ENCODE data around the gene BTBD19.
"Not testable (repeated sequence)": the region's sequence is repeated elsewhere in the genome, so short reads cannot be mapped to it uniquely, and the experiment has no call there.

BTBD19 gene

DNA sequence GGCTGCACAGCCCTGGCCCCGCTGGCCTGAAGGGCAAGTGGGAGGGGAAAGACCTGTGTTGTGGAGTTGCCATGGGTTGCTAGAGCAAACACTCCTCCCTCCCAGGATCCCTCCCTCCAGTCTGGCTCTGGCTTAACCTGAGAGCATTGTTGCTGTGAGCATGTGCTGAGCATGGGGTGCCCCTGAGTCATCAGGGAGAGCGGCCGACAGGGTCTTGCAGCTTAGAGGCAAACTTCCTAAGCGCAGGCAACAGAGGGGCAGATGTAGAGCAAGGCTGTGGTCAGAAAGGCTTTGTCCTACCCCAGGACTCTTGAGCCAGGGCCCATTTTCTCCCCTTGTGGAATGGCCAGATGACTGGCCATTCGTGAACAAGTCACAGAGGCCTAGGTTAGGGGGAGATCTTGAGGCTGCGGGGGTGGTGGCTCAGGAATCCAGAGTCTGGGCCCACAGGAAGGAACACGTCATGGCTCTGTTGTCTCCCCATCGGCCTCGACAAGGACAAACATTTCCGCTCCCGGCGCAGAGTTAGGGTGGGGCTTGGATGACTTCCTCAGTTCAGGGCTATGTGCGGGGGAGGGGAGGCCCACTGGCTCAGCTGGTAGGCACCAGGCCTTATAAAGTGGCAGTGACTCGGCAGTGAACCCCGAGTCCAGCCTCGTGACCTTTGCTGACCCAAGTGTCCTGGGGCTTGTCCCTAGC, 810 bp upstream of the BTBD19 start:
- peak in 50 of 56 donors; percentile 19 to 87 (median 62) for DNase-seq

DNA sequence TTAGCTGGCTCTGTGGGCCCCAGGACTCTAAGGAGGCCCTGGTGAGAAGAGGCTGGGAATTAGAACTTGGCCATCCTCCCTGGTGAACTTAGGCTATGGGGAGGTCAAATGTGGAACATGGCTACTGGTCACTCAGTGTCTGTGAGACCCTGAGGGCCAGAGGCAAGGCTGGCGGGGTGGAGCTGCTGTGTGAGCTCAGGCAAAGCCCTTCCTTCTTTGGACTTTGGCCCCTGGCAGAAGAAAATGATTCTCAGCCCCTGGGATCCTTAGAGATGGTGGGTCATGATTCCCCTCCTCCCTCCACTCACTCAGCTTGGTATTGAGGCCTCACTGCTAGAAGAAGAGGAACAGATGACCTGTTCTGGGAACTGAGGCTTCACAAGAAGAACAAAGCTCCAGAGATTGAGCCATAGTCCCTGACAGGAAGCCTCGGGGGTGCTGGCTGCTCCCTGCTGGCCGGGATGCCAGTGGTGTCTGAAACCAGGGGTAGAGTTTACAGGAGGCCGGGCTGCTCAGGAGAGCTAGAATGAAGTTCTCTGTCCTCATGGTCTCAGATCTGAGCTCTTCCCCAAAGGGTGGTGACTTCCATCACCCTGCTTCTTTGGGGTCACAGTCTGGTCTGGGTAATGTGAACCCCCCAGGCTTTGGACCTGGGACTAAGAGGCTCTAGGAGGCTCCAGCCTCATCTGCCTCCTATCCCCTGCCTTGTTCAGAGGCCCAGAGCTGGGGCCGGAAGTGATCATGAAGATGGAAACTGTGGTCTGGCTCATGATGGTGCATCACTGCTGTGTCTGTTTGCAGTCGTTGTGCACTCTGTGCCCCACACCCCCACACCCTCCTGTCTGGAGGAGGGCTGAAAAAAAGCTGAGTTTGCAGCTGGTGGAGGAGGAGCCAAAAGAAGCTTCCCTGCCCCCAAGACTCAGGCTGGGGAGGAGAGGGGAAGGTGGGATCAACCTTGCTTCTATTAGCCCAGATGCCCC, 905 bp downstream of the BTBD19 start:
- DNase-seq: peak in 6 of 56 donors; percentile 19 to 45 (median 31)

DNA sequence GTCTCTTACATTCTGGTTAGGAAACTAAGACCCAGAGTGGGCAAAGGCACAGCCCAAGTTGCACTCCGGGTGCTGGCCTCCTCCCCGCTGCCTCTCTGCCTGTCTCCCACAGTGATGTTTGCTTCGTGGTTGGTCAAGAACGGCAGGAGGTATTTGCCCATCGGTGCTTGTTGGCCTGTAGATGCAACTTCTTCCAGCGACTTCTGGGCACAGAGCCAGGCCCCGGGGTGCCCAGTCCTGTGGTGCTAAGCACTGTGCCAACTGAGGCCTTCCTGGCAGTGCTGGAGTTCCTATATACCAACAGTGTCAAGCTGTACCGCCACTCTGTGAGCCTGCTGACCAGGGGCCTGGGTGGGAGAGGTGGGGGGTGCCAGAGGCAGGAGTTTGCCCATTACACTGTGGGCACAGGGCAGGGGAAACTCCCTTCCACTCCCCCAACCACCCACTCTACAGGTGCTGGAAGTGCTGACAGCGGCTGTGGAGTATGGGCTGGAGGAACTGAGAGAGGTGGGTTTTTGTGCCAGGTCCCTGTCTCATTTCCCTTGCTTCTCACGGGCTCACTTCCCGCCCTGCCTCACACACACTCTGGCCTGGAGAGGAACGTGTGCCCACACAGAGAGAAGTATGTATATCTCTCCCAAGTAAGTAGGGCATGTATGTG, 1.9 kb downstream of the BTBD19 start:
- DNase-seq: peak in 29 of 56 donors; percentile 10 to 64 (median 36)

DNA sequence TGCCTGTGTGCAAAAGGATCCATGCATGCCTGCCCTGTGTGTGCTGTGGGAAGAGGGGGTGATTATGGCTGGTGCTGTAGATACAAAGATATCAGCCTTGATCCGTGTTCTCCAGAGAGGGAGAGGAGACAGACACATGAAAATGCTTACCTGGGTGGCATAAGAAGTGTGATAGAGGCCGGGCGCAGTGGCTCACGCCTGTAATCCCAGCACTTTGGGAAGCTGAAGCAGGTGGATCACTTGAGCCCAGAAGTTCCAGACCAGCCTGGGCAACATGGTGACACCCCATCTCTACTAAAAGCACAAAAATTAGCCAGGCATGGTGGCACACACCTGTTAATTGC, 2.4 kb downstream of the BTBD19 start:
- not testable (repeated sequence) for DNase-seq

DNA sequence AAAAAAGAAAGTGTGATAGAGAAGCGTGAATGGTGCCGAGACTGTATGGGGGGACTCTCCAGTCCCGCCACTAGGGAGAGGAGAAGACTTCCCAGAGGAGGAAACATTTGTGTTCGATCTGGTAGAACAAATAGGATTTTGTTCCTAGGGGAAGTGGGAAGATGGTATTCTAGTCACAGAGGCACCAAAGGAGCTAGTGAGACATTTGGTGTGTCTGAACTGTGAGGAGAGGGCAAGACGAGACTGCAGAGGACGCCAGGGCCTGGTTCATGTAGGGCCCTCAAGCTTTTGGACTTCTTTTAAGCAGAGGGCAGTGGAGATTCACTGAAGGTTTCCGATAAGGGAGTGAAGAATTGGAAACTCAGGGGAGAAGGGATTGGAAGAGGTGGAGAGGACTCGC, 2.9 kb downstream of the BTBD19 start:
- no peak for DNase-seq

DNA sequence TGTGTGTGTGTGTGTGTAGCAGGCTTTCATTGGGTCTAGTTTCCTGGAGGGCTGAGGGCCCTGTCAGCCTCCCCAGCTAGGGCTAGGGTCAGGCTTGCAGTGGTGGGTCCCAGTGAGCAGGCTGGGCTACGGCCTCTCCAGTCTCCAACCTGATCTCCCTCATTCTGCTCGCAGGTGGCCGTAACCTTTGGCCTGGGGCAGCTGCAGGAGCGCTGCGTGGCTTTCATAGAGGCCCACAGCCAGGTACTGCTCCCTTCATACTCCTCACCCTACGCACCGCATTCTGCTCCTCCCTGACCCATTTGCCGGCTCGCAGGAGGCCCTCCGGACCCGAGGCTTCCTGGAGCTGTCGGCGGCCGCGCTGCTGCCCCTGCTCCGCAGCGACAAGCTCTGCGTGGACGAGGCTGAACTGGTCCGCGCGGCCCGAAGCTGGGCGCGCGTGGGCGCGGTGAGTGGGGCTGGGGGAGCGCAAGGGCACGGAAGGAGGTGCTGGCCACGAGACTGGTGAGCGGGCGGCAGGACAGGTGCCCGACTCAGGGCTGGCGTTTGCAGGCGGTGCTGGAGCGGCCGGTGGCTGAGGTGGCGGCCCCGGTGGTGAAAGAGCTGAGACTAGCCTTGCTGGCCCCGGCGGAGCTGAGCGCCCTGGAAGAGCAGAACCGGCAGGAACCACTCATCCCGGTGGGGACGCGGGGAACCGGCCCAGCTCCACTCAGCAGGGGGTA, 4.7 kb downstream of the BTBD19 start:
- peak in 4 of 56 donors; percentile 46 to 54 (median 53) for DNase-seq

DNA sequence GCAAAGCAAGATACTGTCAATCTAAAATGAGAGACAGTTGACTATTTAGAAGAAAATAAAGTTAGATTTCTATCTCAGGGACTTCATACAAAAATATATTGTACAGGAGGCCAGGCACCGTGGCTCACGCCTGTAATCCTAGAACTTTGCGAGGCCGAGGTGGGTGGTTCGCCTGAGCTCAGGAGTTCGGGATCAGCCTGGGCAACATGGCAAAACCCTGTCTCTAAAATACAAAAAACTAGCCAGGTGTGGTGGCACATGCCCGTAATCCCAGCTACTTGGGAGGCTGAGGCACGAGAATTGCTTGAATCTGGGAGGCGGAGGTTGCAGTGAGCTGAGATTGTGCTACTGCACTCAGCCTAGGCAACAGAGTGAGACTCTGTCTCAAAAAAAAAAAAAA, 7.6 kb downstream of the BTBD19 start:
- DNase-seq: not testable (repeated sequence)

DNA sequence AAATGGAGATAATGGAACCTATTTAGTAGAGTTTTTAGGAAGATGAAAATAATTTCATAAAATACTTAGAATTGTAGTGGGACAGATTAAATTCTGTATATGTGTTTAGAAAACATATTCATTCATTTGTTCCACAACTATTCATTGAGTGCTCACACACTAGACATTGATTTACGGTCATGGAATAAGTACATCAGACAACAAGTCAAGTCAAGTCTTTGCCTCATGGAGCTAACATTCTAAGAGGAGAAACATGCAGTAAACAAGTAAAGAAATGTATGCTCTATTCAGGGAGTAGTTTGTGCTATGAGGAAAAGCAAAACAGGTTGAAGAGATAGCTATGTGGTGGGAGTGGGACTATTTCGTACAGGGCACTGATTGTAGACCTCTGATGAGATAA, 9.0 kb downstream of the BTBD19 start:
- no peak for DNase-seq

DNA sequence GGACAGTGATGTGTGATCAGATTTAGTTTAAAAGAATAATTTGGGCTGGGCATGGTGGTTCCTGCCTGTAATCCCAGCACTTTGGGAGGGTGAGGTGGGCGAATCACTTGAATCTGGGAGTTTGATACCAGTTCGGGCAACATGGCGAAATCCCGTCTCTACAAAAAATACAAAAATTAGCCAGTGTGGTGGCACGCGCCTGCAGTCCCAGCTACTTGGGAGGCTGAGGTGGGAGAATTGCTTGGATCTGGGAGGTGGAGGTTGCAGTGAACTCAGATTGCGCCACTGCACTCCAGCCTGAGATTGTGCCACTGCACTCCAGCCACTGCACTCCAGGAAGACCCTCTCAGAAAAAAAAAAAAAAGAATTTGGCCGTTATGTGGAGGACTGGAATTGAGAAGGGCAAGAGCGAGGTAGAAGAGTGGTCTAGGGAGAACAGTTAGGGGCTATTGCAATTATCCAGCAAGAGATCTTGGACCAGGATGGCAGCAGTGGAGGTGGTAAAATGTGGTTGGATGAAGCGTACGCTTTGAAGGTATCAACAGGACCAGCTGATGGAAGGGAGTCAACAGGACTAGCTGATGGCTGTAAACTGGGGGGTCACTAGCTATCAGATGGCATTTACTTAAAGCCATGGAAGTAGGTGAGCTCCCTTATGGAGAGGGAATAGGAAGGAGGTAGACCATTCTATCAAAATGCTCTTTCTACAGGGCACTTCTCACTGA, 9.6 kb downstream of the BTBD19 start:
- DNase-seq: no peak

DNA sequence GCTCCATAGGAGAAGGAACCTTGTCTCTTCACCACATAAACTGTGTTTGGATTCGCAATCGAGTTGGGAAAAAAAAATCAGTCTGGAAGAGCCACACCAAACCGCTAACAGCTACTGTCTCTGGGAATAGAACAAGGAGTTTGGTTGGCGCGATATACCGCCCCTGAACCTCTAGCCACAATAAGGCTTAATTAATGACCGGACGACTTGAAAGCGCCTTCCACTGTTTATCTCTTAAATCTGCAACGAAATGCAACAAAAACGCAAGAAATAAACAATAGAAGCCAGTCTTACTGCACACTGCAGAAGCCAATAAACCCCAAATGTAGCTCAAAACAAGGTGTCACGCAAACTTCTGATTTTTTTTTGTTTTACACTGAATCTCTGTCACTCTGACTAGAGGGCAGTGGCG, 10.9 kb downstream of the BTBD19 start:
- no peak for DNase-seq

DNA sequence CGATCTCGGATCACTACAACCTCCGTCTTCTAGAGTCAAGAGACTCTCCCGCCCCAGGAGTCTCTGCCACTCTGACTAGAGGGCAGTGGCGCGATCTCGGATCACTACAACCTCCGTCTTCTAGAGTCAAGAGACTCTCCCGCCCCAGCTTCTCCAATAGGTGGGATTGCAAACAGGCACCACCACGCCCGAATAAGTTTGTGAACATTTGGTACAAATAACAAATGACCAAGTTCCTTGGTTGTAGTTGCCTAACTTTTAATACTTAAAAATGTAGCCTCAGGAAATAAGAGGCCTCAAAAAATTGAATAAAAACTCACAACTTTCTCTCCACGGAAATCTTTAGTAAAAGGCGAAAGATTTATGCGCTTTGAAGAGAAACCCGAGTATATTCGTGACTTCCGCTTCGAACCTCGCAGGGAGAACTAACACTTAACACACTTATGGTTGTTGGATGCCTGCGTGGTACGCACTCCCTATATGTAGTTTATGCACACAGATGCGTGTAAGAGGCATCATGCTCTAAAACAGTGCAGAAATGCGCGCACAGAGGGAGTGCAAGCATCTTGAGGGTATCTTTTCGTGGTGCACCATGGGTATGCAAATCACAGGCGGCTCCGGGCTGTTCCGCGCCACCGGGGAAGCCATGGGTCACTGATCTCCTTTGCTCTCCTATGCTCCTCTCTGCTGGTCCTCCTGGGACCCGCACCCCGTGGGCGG, 11.4 kb downstream of the BTBD19 start:
- peak in 45 of 56 donors; percentile 23 to 78 (median 55) for DNase-seq

DNA sequence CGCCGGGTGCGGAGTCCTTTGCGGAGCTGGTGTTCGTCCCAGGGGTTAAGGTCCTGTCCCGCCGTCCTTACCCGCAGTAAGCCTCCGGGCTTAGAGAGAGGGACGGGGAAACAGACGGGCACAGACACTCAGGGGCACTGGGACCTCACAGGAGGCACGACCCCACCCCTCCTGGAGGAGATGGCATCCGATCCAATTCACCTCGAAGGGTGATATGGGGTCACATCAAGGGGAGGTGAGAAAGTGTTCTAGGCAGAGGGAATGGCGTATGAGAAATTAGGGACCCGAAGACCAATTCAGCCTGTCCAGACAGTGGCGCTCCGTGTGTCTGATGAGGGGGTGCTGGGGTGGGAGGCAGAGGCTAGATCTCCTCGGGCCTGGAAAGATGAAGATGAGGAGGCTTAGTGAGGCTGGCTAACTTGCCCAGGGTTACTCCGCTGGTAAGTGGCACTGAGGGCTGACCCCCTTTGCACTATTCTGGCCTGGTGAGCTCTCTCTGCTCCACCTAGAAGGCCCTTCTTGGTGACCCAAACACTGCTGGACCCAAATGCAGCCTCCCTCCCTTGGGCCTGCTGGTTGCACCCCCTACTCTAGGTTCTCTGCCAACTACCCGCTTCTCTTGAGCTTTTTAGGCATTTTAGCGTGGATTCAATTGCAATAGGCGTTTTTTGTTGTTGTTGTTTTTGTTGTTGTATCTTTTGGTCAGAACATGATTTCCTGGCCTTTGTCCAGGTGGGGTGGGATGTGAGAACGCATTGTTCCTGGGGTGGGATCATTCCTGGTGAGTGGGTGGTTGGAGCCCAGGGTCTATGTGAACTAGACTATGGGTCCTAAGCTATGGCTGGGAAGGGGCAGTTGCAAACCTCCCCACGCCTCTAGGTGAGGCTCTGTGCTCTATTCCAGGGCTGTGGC, 12.3 kb downstream of the BTBD19 start:
- no peak for DNase-seq

DNA sequence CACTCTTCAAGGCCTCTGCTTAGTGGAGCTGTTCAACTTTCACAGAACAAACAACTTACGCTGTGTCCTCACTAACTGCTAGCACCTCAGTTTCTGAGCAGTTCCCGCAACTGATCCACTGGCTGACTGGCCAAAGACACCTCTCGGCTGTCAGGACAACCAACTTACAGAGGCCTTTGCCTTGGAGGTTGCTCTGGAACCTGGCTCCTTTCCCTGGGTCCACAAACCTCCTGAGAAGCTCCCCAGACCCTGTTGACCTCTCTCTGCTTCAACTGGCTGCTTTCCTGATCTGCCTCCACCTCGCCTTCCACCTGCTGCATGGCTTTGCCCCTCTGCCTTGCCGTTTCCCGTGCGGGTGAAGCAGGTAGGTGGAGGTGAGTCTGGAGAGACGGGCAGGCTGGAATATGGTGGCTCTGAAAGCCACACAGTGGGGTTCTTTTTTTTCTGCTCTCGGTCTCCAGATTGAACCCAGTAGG, 13.0 kb downstream of the BTBD19 start:
- no peak for DNase-seq

DNA sequence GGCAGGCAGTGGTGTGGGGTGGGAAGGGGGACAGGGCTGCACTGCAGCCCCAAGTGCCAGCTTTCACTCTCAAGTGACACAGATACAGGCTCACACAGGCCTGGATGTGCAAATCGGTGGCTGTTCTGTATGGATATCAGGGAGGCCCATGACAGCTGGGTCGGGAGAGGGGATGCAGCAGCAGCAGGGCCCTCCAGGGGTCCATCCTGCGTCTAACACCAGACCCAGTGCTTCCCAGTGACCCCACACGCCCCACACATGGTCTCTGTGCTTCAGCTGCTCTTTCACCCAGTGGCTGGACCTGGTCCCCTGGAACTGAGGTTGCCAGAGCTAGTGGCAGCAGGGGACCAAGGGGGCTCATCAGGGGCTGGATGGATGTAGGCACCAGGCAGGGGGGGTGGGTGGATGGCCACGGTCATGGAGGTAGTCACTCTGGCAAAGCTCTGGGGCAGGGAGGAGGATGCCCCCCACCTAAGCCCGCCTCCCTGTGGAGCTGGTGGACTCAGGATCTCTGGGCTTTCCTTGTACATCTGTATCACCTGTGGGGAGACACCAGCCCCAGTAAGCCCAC, 13.9 kb downstream of the BTBD19 start:
- no peak for DNase-seq

DNA sequence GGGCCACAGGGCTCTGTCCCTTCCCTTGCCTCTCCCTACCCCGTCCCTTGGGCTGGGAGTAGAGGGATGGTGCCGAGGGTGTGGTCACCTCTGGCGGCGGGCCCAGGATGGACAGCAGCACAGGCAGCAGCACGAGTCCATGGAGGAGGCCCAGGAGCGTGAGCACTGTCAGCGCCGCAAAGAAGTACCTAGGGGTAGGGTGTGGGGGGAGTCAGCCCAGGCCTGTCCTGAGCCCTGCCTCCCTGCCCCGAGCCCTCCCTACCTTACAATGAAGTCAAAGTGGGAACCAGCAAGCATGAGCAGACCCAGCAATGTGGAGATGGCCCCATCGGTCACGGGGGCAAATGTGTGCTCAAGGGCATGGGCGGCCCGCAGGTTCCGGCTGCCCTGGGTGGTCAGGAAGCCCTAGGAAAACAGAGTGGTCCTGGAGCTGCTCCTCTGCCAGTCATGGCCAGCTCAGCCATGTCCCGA, 14.7 kb downstream of the BTBD19 start:
- no peak for DNase-seq

DNA sequence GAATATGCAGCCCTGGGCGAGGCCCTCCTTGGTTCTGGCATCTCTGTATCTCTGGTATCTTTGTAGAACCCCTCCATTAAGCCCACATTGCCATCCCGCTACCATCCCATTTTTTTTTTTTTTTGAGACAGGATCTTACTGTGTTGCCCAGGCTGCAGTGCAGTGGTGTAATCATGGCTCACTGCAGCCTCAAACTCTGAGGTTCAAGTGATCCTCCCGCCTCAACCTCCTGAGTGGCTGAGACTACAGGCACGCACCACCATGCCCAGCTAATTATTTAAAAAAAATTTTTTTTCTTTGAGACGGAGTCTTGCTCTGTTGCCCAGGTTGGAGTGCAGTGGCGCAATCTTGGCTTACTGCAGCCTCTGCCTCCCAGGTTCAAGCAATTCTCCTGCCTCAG, 16.1 kb downstream of the BTBD19 start:
- not testable (repeated sequence) for DNase-seq

DNA sequence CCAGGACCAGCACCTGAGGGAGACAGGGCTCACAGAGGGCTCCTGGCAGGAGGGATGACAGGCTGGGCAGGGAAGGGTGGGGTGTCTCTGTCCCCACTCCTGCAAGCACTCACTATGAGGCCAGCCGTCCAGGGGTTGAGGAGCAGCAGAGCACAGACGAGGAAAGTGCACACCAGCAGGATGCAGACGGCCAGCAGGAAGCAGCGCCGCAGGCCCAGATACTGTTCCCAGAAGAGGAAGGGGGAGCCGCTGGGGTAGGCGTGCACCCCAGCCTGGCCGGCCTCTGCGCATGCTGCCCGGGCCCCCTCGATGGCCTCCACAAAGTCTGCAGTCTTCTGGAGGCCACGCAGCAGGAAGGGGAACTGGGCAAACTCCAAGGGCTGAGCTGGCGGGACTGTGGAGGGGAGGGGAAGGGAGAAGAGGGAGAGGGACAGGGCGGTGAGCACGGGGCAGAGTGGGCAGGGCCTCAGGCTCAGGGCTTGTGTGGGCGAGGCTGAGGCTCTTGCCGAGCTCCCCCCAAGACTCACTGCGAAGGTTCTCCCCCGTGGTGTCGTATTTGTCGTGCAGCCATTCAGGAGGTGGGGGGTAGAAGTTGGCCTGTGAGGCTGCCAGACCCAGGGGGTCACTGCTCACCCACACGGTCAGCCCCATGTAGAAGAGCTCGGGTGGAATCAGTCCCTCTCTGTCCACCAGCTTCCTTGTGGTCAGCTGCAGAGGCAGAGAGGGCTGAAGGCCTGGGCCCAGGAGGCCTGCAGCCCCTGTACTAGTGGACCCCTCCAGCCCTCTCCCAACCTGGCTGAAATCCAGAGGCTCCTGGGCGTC, 18.3 kb downstream of the BTBD19 start:
- peak in 24 of 56 donors; percentile 13 to 50 (median 32) for DNase-seq

Data from amygdala (tissue), 56 donors.